ENCODE data around the gene SORD.

DNA sequence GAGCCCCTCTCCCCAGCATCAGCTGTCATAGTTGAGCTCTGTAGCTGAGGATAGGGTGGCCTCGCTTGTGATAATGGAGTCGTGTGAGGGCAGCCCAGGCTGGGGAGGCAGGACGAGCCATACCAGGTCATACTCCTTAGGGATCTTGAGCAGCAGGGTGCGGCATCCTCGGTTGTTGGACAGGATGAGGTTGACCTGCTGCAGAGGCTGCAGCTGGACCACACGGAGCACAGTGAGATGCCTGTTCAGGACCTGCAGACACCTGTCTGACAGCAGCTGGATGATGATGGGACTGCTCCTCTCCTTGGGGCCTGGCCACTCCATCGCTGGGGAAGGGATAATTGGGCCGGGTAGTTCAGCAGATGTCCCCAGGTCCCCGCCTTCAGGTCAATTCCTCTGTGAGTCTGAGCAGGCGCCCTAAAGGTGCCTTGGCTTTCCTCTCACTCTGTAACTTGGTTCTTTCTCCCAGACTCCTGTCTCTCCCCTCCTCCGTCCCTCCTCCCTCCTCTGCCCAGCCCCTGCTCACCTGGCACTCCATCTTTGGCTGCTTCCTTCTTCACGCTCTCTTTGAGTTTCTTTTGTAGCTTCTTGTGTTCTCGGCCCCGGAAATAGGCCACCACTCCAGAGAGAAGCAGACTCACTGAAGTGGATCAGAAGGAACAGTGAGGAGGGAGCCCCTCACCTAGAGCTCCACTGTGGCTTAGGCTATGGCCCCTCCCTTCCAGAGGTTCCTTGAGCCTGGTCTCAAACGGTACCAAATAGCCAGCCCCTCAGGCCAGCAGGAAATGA, 83.2 kb downstream of the SORD start:
- no peak for TF ChIP-seq POLR2A (IDR thresholded peaks at IDR 0.05)
- TF ChIP-seq, protein P1, sequence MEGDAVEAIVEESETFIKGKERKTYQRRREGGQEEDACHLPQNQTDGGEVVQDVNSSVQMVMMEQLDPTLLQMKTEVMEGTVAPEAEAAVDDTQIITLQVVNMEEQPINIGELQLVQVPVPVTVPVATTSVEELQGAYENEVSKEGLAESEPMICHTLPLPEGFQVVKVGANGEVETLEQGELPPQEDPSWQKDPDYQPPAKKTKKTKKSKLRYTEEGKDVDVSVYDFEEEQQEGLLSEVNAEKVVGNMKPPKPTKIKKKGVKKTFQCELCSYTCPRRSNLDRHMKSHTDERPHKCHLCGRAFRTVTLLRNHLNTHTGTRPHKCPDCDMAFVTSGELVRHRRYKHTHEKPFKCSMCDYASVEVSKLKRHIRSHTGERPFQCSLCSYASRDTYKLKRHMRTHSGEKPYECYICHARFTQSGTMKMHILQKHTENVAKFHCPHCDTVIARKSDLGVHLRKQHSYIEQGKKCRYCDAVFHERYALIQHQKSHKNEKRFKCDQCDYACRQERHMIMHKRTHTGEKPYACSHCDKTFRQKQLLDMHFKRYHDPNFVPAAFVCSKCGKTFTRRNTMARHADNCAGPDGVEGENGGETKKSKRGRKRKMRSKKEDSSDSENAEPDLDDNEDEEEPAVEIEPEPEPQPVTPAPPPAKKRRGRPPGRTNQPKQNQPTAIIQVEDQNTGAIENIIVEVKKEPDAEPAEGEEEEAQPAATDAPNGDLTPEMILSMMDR (IDR thresholded peaks at IDR 0.05) = no peak
